Measurements from ENCODE around the gene EXOC6B. TPM values are rescaled to one million over a fixed set of nuclear protein-coding genes. Genes with fewer than 3 reads are reported as not detected.

EXOC6B gene
- total and polyA plus RNA-seq, 2 experiments from 2014 or later, result 8.9 to 18.3 TPM

DNA sequence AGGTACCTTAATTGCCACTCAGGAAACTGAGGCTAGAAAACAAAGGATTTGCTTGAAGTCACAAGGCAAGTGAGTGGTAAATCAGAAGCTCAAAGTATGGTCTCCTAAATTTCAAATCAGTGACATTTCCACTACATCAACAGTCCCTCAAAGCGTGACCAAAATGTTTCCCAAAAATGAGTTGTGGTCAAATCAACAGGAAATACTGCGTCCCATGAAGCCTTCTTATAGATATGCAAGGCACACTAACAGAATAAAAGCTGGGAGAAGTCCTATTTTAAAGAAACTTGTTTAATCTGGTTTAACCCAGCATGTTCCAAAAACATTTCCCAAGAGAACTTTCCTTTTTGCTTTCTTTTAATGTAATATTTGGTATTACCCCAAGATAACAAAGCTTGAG is 249.4 kb downstream of the EXOC6B start:
- Histone ChIP-seq H2AFZ (0 out of 2 replicates have a peak overlapping the region, but pooled peaks have one; percentile 11), H3K9me2 (ENCODE audit: insufficient read depth) (no peaks in the 10 kb centered on the region), H3K9me3 (ENCODE audit: low read depth) (no peaks in the 10 kb centered on the region), H3K4me3 (no peak overlapping the region), H3K79me2 (ENCODE audit: insufficient read depth) (no peaks in the 10 kb centered on the region), H3K9ac (peak overlapping the region; percentile 6; the same call in 1 of the 2 replicates), H3K27ac (peak overlapping the region; percentile 55), H3F3A (ENCODE audit: insufficient read depth) (peaks cover 24% of the 10 kb centered on the region), H3K27me3 (replicated peaks; ENCODE audit: insufficient read depth) (no peaks in the 10 kb centered on the region), H3K4me1 (ENCODE audit: insufficient read depth) (peaks cover 73% of the 10 kb centered on the region), H3K4me2 (ENCODE audit: unreplicated experiment) (peak overlapping the region; percentile 57), H3K36me3 (ENCODE audit: low read depth) (no peaks in the 10 kb centered on the region), H4K20me1 (ENCODE audit: insufficient read depth) (no peaks in the 10 kb centered on the region)
- no peak for DNase-seq
- TF ChIP-seq EZH2 (IDR thresholded peaks at IDR 0.05; ENCODE audit: insufficient read depth, poor library complexity, severe bottlenecking) (no peak), EZH2phosphoT487 (IDR thresholded peaks at IDR 0.05; ENCODE audit: insufficient read depth, low read depth) (no peak)
- in situ Hi-C loops (cut with MboI), result loop anchor here (25.0 kb wide), 1 partner anchor 389 kb away; no protein-coding TSS in a partner anchor
- 93 to 96% methylated on average over 2 of the region's 2 CpGs for WGBS, 2 experiments (ENCODE audit: low coverage in 1 of 2, low lambda C conversion rate in 2 of 2, missing lambda C conversion rate in 2 of 2)

DNA sequence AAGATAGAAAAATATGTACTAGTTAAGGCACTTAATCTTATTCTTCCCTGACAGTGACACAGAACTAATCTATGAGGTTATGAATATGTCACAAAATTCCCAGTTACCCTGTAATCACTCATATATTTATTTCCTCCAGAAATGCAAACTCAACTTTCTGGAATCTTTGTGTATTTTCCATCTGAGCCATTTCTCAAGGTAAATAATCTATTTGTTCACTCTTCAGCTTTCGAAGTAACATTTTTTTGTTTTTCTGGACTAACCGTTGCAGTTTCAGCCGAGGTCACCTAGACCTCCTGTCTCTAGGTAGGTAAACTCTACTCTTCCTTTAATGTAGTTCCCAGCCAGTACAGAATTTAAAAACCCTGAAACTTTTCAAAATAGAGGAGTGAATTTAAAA is 250.9 kb downstream of the EXOC6B start:
- no peaks in the 10 kb centered on the region for H3K27me3 ChIP-seq (replicated peaks; ENCODE audit: insufficient read depth)
- peaks cover 30% of the 10 kb centered on the region for H3F3A ChIP-seq (ENCODE audit: insufficient read depth)
- WGBS, 2 experiments (ENCODE audit: low coverage in 1 of 2, low lambda C conversion rate in 2 of 2, missing lambda C conversion rate in 2 of 2), result 96 to 98% methylated on average over 3 of the region's 3 CpGs
- TF ChIP-seq EZH2phosphoT487 (IDR thresholded peaks at IDR 0.05; ENCODE audit: insufficient read depth, low read depth) (no peak), EZH2 (IDR thresholded peaks at IDR 0.05; ENCODE audit: insufficient read depth, poor library complexity, severe bottlenecking) (no peak)
- H3K36me3 ChIP-seq (ENCODE audit: low read depth), result no peaks in the 10 kb centered on the region
- no peak overlapping the region for H3K9ac ChIP-seq
- H3K9me3 ChIP-seq (ENCODE audit: low read depth), result no peaks in the 10 kb centered on the region
- in situ Hi-C loops (cut with MboI), result loop anchor here (25.0 kb wide), 1 partner anchor 388 kb away; no protein-coding TSS in a partner anchor
- H4K20me1 ChIP-seq (ENCODE audit: insufficient read depth), result no peaks in the 10 kb centered on the region
- no peaks in the 10 kb centered on the region for H3K79me2 ChIP-seq (ENCODE audit: insufficient read depth)
- no peak overlapping the region for H3K4me2 ChIP-seq (ENCODE audit: unreplicated experiment)
- no peak for DNase-seq
- H3K27ac ChIP-seq, result no peak overlapping the region
- no peak overlapping the region for H2AFZ ChIP-seq
- H3K9me2 ChIP-seq (ENCODE audit: insufficient read depth), result no peaks in the 10 kb centered on the region
- H3K4me3 ChIP-seq, result no peak overlapping the region
- peaks cover 89% of the 10 kb centered on the region for H3K4me1 ChIP-seq (ENCODE audit: insufficient read depth)

DNA sequence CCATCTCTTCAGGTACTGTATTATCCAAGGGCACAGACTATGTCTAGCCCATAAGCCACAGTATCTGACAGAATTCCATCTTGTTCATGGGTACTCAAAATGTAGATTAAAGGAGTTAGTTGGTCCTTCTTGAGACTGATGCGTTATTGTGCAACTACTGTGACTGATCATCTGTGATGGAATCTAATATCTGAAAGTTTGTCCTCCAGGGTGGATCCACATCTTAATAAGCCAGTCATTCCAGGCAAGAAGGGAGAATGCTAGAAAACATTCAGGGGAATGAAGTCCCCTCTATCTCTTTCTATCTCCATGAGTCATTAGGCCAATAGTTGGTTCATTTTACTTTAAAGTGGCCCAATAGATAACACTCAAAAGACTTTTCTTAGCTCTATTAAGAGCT is 252.6 kb downstream of the EXOC6B start:
- Histone ChIP-seq H3K79me2 (ENCODE audit: insufficient read depth) (no peaks in the 10 kb centered on the region), H3F3A (ENCODE audit: insufficient read depth) (peaks cover 34% of the 10 kb centered on the region), H3K27ac (peak overlapping the region; percentile 67; the same call in 1 of the 2 replicates), H3K27me3 (replicated peaks; ENCODE audit: insufficient read depth) (no peaks in the 10 kb centered on the region), H3K9me2 (ENCODE audit: insufficient read depth) (0 out of 2 replicates have a peak, but pooled peaks cover 4% of the 10 kb centered on the region), H3K36me3 (ENCODE audit: low read depth) (no peaks in the 10 kb centered on the region), H4K20me1 (ENCODE audit: insufficient read depth) (no peaks in the 10 kb centered on the region), H3K9me3 (ENCODE audit: low read depth) (no peaks in the 10 kb centered on the region), H3K4me2 (ENCODE audit: unreplicated experiment) (no peak overlapping the region), H3K4me1 (ENCODE audit: insufficient read depth) (peaks cover 80% of the 10 kb centered on the region), H3K9ac (no peak overlapping the region), H3K4me3 (no peak overlapping the region), H2AFZ (no peak overlapping the region)
- peak; percentile 32 for DNase-seq
- in situ Hi-C loops (cut with MboI), result no loop called here
- WGBS, 2 experiments (ENCODE audit: low coverage in 1 of 2, low lambda C conversion rate in 2 of 2, missing lambda C conversion rate in 2 of 2), result 92 to 93% methylated on average over 1 of the region's 1 CpG
- TF ChIP-seq EZH2 (IDR thresholded peaks at IDR 0.05; ENCODE audit: insufficient read depth, poor library complexity, severe bottlenecking) (no peak), EZH2phosphoT487 (IDR thresholded peaks at IDR 0.05; ENCODE audit: insufficient read depth, low read depth) (no peak)

DNA sequence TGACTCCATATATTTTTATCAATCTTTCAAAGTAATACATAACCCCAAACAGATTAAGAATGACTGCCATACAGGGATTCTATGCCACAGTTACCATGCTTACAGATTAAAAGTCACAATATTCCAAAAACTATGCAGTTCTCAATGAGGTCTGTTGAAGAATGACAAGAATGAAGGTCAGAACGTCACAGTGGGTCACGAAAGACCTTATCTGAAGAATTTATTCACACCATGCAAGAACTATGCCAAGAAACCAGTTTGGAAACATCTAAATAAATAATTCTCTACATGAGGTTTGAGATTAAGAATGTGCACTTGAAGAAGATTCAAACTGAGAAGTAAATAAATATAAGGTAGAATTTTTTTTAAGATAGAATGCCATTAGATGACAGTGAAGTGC is 253.3 kb downstream of the EXOC6B start:
- no peak overlapping the region for H2AFZ ChIP-seq
- TF ChIP-seq EZH2phosphoT487 (IDR thresholded peaks at IDR 0.05; ENCODE audit: insufficient read depth, low read depth) (no peak), EZH2 (IDR thresholded peaks at IDR 0.05; ENCODE audit: insufficient read depth, poor library complexity, severe bottlenecking) (no peak)
- H3K79me2 ChIP-seq (ENCODE audit: insufficient read depth), result no peaks in the 10 kb centered on the region
- peaks cover 34% of the 10 kb centered on the region for H3F3A ChIP-seq (ENCODE audit: insufficient read depth)
- H3K9me3 ChIP-seq (ENCODE audit: low read depth), result no peaks in the 10 kb centered on the region
- peaks cover 77% of the 10 kb centered on the region for H3K4me1 ChIP-seq (ENCODE audit: insufficient read depth)
- H3K4me3 ChIP-seq, result no peak overlapping the region
- H3K27me3 ChIP-seq (replicated peaks; ENCODE audit: insufficient read depth), result no peaks in the 10 kb centered on the region
- H4K20me1 ChIP-seq (ENCODE audit: insufficient read depth), result no peaks in the 10 kb centered on the region
- no peak overlapping the region for H3K9ac ChIP-seq
- WGBS, 2 experiments (ENCODE audit: low coverage in 1 of 2, low lambda C conversion rate in 2 of 2, missing lambda C conversion rate in 2 of 2), result 21 to 33% methylated on average over 2 of the region's 2 CpGs
- H3K9me2 ChIP-seq (ENCODE audit: insufficient read depth), result 0 out of 2 replicates have a peak, but pooled peaks cover 5% of the 10 kb centered on the region
- peak overlapping the region; percentile 67 for H3K27ac ChIP-seq
- H3K36me3 ChIP-seq (ENCODE audit: low read depth), result no peaks in the 10 kb centered on the region
- peak overlapping the region; percentile 8 for H3K4me2 ChIP-seq (ENCODE audit: unreplicated experiment)
- in situ Hi-C loops (cut with MboI), result no loop called here
- DNase-seq, result peak; percentile 52
